HG03565 (cell line): Measurements from ENCODE around the gene RPTOR.
"Not testable (repeated sequence)": the region's sequence is repeated elsewhere in the genome, so short reads cannot be mapped to it uniquely, and the experiment has no call there.

Experiments used
- ATAC-seq: cut with Tn5 transposase; IDR thresholded peaks from one replicate; pipeline ENCODE4 v1.9.1; 2021; ENCODE audit warnings: mild to moderate bottlenecking, moderate library complexity; ENCODE audit not compliant: unreplicated experiment

The RPTOR gene

GRCh38 chr17:80692931-80693467 is 148.4 kb downstream of the RPTOR start:
- no peak for ATAC-seq

- no peak for ATAC-seq
These were observed 148.9 kb downstream of the RPTOR start for GRCh38 chr17:80693511-80693910.

GRCh38 chr17:80694085-80694991 is 149.7 kb downstream of the RPTOR start:
- ATAC-seq = no peak

- no peak for ATAC-seq
These were observed 150.6 kb downstream of the RPTOR start for GRCh38 chr17:80694992-80695912.

GRCh38 chr17:80695979-80696378 is 151.3 kb downstream of the RPTOR start:
- no peak for ATAC-seq

GRCh38 chr17:80696456-80696855 is 151.8 kb downstream of the RPTOR start:
- no peak for ATAC-seq

GRCh38 chr17:80696964-80697363 is 152.3 kb downstream of the RPTOR start:
- no peak for ATAC-seq

GRCh38 chr17:80698297-80698696 is 153.7 kb downstream of the RPTOR start:
- no peak for ATAC-seq

GRCh38 chr17:80699205-80699604 is 154.6 kb downstream of the RPTOR start:
- not testable (repeated sequence) for ATAC-seq

- no peak for ATAC-seq
These were observed 157.1 kb downstream of the RPTOR start for GRCh38 chr17:80701730-80702129.

GRCh38 chr17:80702315-80703141 is 157.9 kb downstream of the RPTOR start:
- ATAC-seq = no peak

- ATAC-seq = no peak
These were observed 158.5 kb downstream of the RPTOR start for GRCh38 chr17:80703142-80703478.

GRCh38 chr17:80704381-80704819 is 159.8 kb downstream of the RPTOR start:
- no peak for ATAC-seq

GRCh38 chr17:80704894-80705293 is 160.3 kb downstream of the RPTOR start:
- ATAC-seq = no peak

- no peak for ATAC-seq
These were observed 161.3 kb downstream of the RPTOR start for GRCh38 chr17:80705988-80706387.

GRCh38 chr17:80706463-80706867 is 161.8 kb downstream of the RPTOR start:
- no peak for ATAC-seq

GRCh38 chr17:80708480-80708879 is 163.8 kb downstream of the RPTOR start:
- no peak for ATAC-seq

- ATAC-seq = no peak
These were observed 164.6 kb downstream of the RPTOR start for GRCh38 chr17:80709090-80709695.

- no peak for ATAC-seq
These were observed 166.2 kb downstream of the RPTOR start for GRCh38 chr17:80710714-80711302.

GRCh38 chr17:80712089-80712488 is 167.5 kb downstream of the RPTOR start:
- no peak for ATAC-seq
